GM21381 (cell line): Measurements from ENCODE around the gene LRRC8B.
"Not testable (repeated sequence)": the region's sequence is repeated elsewhere in the genome, so short reads cannot be mapped to it uniquely, and the experiment has no call there.

ENCODE experiments used
- ATAC-seq: cut with Tn5 transposase; IDR thresholded peaks from one replicate; pipeline ENCODE4 v1.9.1; 2021; ENCODE audit warnings: mild to moderate bottlenecking, moderate library complexity; ENCODE audit not compliant: unreplicated experiment

The LRRC8B gene

GRCh38 chr1:89629600-89629999 is 105.0 kb downstream of the LRRC8B start:
- ATAC-seq: not testable (repeated sequence)

- ATAC-seq: no peak
These were observed 105.4 kb downstream of the LRRC8B start for GRCh38 chr1:89630048-89630447.

GRCh38 chr1:89631816-89632656 is 107.4 kb downstream of the LRRC8B start:
- ATAC-seq: no peak

GRCh38 chr1:89632657-89633247 is 108.1 kb downstream of the LRRC8B start, which contains the start of gene LRRC8C:
Gene LRRC8C (plus strand): TSS chr1:89633120. CDS start chr1:89686474, 53,354 bp downstream.
- peak; percentile 85 for ATAC-seq

GRCh38 chr1:89633248-89633799 is 108.7 kb downstream of the LRRC8B start:
- ATAC-seq: peak; percentile 47

GRCh38 chr1:89633800-89634625 is 109.4 kb downstream of the LRRC8B start:
- ATAC-seq: no peak

- ATAC-seq: no peak
These were observed 111.5 kb downstream of the LRRC8B start for GRCh38 chr1:89635825-89636815.

GRCh38 chr1:89637496-89637895 is 112.9 kb downstream of the LRRC8B start:
- no peak for ATAC-seq

GRCh38 chr1:89640440-89640839 is 115.8 kb downstream of the LRRC8B start:
- ATAC-seq: no peak

GRCh38 chr1:89641781-89642180 is 117.2 kb downstream of the LRRC8B start:
- ATAC-seq: no peak

- ATAC-seq: no peak
These were observed 118.9 kb downstream of the LRRC8B start for GRCh38 chr1:89643577-89643976.

GRCh38 chr1:89644119-89644814 is 119.6 kb downstream of the LRRC8B start:
- no peak for ATAC-seq

GRCh38 chr1:89646259-89646658 is 121.6 kb downstream of the LRRC8B start:
- ATAC-seq: no peak
